ENCODE measurements around the gene RPS14. TPM values are rescaled to one million over a fixed set of nuclear protein-coding genes. Genes with fewer than 3 reads are reported as not detected.

RPS14 gene
- total and polyA plus RNA-seq, 2 of the 8 experiments (the other 6 are each of a cell fraction or from before 2014, with no cell fraction given) = 2,548 to 6,423 TPM

DNA sequence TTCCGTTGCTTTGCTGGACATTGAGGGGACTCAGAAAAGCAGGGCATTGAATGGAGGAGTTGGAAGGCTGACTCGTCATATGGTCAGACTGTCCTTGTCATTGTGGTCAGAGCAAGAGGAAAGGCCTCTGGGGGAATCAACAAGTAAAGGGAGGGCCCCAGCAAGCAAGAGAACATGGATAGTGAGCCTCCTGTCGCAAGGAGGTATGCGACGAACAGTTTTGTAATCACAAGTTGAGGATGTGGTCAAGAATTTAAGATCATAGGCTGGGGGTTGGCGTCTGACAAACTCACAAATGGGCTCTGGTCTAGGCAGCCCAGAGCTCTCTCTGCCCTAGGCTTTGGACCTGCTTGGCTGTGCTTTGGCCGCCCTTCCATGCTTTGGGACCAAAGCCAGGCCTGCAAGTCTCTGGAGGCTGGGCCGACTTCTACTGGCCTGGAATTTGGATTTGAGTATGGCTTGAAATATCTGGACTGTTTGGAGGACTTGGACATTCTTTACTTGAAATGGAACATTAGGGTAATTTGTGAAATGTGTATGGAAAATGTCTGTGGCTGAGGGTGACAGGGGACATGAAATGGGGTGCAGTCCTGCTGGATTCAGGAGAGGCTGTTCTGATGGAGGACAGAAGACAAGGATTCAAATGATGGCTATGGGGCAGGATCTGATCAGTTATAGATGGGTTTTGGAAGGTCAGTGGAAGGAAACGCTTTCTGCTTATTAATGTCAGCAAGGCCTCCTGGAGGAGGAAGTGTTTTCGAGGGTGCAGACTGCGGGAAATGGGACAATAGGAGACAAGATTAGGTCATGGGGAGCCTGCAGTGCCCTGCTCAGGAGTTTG is 39.2 kb upstream of the RPS14 start:
- H3K27me3 ChIP-seq (replicated peaks in 1 of 4; ENCODE audit: control insufficient read depth in 3 of 4, extremely low read depth in 1 of 4, insufficient read depth in 3 of 4, low read length in 3 of 4) = no peaks in the 10 kb centered on the region
- H3K4me3 ChIP-seq (ENCODE audit: extremely low read depth in 1 of 4, insufficient read depth in 2 of 4, low read depth in 3 of 4, low read length in 4 of 4) = no peak overlapping the region
- H4K20me1 ChIP-seq (replicated peaks in 1 of 2; ENCODE audit: control insufficient read depth in 1 of 2, insufficient read depth in 2 of 2, low read length in 2 of 2) = peaks cover 10 to 27% of the 10 kb centered on the region in 2 experiments
- H3K18ac ChIP-seq (ENCODE audit: extremely low read depth, low read length) = no peak overlapping the region
- no peak overlapping the region for H2BK20ac ChIP-seq (ENCODE audit: low read length)
- H3K79me1 ChIP-seq (ENCODE audit: low read depth, low read length) = peaks cover 30% of the 10 kb centered on the region
- no peak overlapping the region for H4K5ac ChIP-seq (ENCODE audit: insufficient read length, low read depth, low read length)
- CTCF ChIA-PET (ENCODE audit: partially characterized antibody) = interaction anchor here (1.3 to 32.0 kb wide), 10 partner anchors 4 to 72 kb away, joined by 3 to 571 read pairs (median 10); partner anchors contain the start of gene NDST1
- POLR2A ChIA-PET (ENCODE audit: partially characterized antibody) = interaction anchor here (0.8 to 12.0 kb wide), 10 partner anchors 9 to 68 kb away, joined by 3 to 122 read pairs (median 7); partner anchors contain the start of genes NDST1 and RPS14
- H3K56ac ChIP-seq (replicated peaks; ENCODE audit: insufficient read length, low read depth, low read length) = no peak overlapping the region
- H3K23ac ChIP-seq (ENCODE audit: insufficient read length) = no peak overlapping the region
- no peak overlapping the region for H2BK120ac ChIP-seq (replicated peaks; ENCODE audit: low read depth, low read length)
- DNase-seq (ENCODE audit: low read depth in 1 of 2, low spot score in 2 of 2) (no peak), FAIRE-seq (no peak)
- H2AFZ ChIP-seq (ENCODE audit: low read length) = no peak overlapping the region
- peak overlapping the region; percentile 21; the same call in 1 of the 2 replicates for H2BK5ac ChIP-seq (ENCODE audit: low read depth, low read length)
- H3K4ac ChIP-seq (replicated peaks; ENCODE audit: insufficient read length, low read depth, low read length) = no peak overlapping the region
- H3K14ac ChIP-seq (ENCODE audit: insufficient read length) = no peak overlapping the region
- H2AK5ac ChIP-seq (ENCODE audit: low read depth, low read length) = peak overlapping the region; percentile 26; the same call in 1 of the 2 replicates
- H4K8ac ChIP-seq (ENCODE audit: extremely low read depth, insufficient read depth, low read length) = no peak overlapping the region
- H3K23me2 ChIP-seq (ENCODE audit: low read depth, low read length) = peaks cover 3% of the 10 kb centered on the region; the same call in 1 of the 2 replicates
- no peak overlapping the region for H3K27ac ChIP-seq (ENCODE audit: low read depth, low read length)
- H3K36me3 ChIP-seq (ENCODE audit: control insufficient read depth in 2 of 4, insufficient read depth in 4 of 4, low read length in 3 of 4) = peaks cover 0 to 4% (median 0%) of the 10 kb centered on the region in 4 experiments; a peak in 1 of 8 replicates
- H2BK12ac ChIP-seq (ENCODE audit: low read depth, low read length) = no peak overlapping the region
- H3K4me1 ChIP-seq (replicated peaks in 1 of 4; ENCODE audit: control insufficient read depth in 3 of 4, insufficient read depth in 4 of 4, low read length in 3 of 4) = peaks cover 21 to 46% (median 38%) of the 10 kb centered on the region in 4 experiments
- no peaks in the 10 kb centered on the region for H3K9me3 ChIP-seq (ENCODE audit: insufficient read depth in 2 of 2, low read depth in 1 of 2, low read length in 1 of 2)
- WGBS, 2 experiments (ENCODE audit: extremely low coverage in 1 of 2, insufficient coverage in 1 of 2, insufficient read length in 1 of 2, insufficient replicate concordance in 2 of 2, low coverage in 1 of 2, low lambda C conversion rate in 2 of 2, missing lambda C conversion rate in 1 of 2) = 88% methylated on average over 11 of the region's 11 CpGs; no CpG with 5 or more reads in 1 of the 2 experiments
- peaks cover 24 to 66% of the 10 kb centered on the region in 2 experiments for H3K79me2 ChIP-seq (ENCODE audit: control insufficient read depth in 1 of 2, insufficient read depth in 2 of 2, low read length in 2 of 2)
- no peak overlapping the region for H4K91ac ChIP-seq (replicated peaks; ENCODE audit: insufficient read length, low read length)
- peak overlapping the region; percentile 7 to 58; a peak in 2 of 4 replicates for H3K4me2 ChIP-seq (ENCODE audit: insufficient read depth in 1 of 2, low read depth in 2 of 2, low read length in 2 of 2)
- H3K9ac ChIP-seq (replicated peaks in 1 of 4; ENCODE audit: extremely low read depth in 1 of 4, low read depth in 3 of 4, low read length in 3 of 4) = no peak overlapping the region; a peak in 2 of 7 replicates
- H2BK15ac ChIP-seq (ENCODE audit: low read length) = no peak overlapping the region
- TF ChIP-seq CHD2 (IDR thresholded peaks at IDR 0.05; ENCODE audit: low read length) (no peak), POU5F1 (IDR thresholded peaks at IDR 0.05; ENCODE audit: low read depth, low read length) (no peak), RAD21 (IDR thresholded peaks at IDR 0.05 in 1 of 2, conservative IDR thresholded peaks at IDR 0.05 in 1 of 2; ENCODE audit: low read depth in 2 of 2, low read length in 2 of 2) (no peak), BRCA1 (IDR thresholded peaks at IDR 0.05; ENCODE audit: low read depth, low read length) (no peak), KDM5A (IDR thresholded peaks at IDR 0.05; ENCODE audit: low read length) (no peak), EGR1 (IDR thresholded peaks at IDR 0.05; ENCODE audit: borderline replicate concordance, low read depth, low read length) (no peak), YY1 (IDR thresholded peaks at IDR 0.05; ENCODE audit: low read depth, low read length) (no peak), SIRT6 (IDR thresholded peaks at IDR 0.05; ENCODE audit: low read length) (no peak), ZNF274 (IDR thresholded peaks at IDR 0.05; ENCODE audit: borderline replicate concordance, extremely low read depth, low read length) (no peak)
- TF ChIP-seq, protein P1, sequence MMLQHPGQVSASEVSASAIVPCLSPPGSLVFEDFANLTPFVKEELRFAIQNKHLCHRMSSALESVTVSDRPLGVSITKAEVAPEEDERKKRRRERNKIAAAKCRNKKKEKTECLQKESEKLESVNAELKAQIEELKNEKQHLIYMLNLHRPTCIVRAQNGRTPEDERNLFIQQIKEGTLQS (IDR thresholded peaks at IDR 0.05; ENCODE audit: insufficient read depth, low read depth, low read length) = no peak
